ENCODE data around the gene PDE4D.
"Not testable (repeated sequence)": the region's sequence is repeated elsewhere in the genome, so short reads cannot be mapped to it uniquely, and the experiment has no call there.

Gene PDE4D

DNA sequence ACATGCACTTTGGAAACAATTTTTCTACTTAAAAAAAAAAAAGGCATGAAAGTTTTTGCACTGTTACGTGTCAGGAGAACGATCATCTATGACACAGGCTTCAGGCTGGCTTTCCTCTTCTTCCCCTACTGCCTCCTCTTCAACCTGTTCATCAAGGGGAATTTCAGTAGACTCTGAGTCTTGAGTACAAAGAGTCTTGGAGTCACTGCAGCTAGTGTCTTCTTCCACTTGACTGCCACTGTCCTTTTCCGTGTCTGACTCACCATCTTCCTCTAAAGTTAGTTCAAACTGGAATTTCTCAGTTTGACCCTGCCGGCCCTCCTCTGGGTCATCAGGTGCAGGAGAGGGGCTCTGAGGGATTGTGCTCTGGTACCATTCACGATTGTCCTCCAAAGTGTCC, 918.9 kb downstream of the PDE4D start:
- no peak for DNase-seq

DNA sequence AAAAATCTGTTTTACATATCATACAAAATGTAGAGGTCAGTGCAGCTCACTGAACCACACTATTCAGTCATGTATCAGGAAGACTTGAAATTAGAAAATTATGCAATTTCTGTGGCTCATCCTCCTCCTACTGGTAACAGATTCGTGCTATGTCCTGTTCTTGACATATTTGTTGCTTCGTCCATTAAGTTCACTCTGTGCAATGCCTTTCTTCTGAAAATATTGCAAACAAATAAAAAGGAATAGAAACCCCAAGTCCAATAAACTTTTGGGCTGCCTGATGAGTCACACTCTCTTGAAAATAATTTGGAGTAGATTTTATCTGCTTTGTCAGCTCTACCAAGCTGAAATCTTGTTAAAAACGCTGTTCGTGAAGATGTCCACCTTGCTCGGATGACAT, 919.4 kb downstream of the PDE4D start:
- no peak for DNase-seq

DNA sequence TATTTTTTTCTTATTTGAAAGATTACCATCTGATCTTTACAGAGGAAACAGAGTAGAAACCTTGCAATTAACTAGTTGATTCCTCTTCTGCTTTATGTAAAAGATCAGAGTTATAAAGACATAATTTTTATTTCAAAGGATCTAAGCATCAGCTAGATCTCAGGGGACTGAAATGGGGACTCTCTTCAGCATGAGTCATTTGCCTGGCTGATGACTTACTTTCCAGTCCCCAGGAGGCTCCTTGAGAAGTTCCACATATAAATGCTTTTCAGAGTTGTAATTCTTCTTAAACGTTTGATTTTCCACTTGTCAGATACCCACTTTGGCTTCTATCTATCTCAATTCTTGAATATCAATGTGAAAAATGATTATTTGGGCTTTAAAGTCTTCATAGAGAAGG, 921.2 kb downstream of the PDE4D start:
- DNase-seq: no peak

DNA sequence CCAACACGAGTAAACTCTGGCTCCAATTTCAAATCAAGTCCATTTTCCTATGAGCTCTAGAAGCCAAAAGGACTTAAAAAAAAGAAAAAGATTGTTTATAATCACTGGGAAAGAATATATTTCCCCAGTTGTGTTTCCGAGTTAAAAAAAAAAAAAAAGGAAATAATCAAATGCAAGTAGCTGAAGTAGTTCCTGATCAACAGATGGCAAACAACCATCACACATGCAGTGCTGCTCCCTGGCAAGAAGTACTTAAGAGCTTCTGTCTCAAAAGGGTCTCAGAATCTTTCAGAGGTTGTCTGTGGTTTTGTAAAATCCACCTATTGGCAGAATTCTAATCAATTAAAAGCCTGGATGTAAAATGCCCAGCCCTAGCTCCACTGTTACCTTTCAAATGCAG, 922.8 kb downstream of the PDE4D start:
- no peak for DNase-seq

GRCh38 chr5:58969795-58970194, 923.7 kb downstream of the PDE4D start:
- no peak for DNase-seq

GRCh38 chr5:58969253-58969652, 924.3 kb downstream of the PDE4D start:
- DNase-seq: no peak

DNA sequence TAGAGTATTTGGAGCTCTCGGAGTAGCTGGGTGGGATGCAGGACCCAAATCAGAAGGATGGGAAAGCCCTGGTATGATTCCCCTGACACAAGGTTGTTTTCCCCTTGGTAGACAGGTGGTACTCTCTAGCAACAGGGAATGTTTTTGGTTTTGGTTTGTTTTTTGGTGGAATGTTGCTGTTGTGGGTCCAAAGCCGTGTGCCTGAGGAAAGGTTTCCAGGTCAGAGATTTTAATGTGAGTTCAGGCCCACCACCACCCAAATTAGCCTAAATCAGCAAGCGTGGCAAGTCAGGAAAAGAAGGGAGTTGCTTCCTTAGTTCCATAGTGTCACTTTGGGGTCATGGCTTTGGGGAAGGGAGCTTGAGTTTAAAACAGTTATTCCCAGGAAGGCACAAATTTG, 925.2 kb downstream of the PDE4D start:
- DNase-seq: no peak

GRCh38 chr5:58967597-58968281, 925.8 kb downstream of the PDE4D start:
- DNase-seq: no peak

GRCh38 chr5:58965677-58966414, 927.7 kb downstream of the PDE4D start:
- no peak for DNase-seq

DNA sequence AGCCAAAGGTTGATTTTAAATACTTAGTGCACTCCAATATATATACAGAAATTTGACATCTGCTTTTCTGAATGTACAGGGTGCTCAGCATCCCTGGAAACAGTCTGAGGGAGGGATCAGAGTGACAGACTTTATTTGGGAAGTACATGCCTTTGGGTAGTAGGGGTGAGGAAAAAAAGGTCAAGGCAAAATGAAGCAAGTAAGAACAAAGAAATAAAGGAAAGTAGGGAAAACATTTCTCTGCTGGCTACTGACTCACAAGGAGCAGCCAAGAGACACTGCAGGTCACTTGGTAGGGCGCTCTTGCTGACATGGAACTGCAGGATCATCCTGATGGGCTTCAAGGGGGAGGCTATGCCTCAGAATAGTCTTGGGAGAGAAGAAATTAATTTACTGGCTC, 929.7 kb downstream of the PDE4D start:
- no peak for DNase-seq

DNA sequence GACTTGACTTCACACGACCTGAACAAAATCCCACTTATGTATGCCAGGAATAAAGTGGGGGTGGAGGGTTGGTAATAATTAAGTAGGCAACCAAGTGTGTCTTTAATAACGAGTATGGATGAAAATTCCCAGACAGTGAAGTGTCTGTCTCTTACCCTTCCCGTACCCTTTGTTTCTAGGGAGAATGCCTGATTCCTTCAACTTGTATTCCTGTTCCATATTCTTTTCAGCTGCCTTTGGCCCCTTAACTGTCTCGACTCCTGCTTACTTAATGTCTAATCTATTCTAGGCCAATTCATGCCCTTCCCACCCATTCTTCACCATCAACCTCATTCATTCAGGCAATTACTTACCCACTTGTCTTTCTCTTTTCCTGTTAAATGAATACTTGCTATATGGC, 930.2 kb downstream of the PDE4D start:
- DNase-seq: no peak

DNA sequence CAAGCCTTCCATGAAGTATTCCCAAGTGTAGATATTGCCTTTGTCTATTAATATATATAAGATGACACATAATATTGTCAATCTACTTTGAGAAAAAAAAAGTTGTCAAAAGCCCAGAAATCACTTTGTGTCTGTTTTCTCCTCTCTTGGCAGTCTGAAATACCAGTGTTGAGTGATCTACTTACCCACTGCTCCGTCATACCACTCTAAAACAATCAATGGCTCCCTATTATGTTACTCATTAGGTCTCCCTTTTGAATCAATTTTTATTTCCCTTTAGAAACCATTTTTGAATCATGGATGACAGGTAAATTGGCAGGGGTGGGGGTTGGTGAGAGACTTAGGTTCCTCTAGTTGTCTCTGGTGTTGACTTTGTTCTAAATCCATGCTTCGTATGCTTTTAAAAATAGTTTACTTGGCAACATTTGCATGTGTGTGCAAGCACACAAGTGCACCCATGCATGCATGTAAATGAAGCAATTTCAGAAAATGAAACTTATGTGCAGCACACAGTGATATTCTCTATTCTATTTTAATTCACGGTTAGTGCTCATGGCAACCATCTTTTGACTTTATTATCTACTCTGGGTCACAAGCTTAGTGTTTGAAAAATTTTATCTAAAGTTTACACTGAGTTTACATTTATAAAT, 931.8 kb downstream of the PDE4D start:
- no peak for DNase-seq

- no peak for DNase-seq
These were observed 934.8 kb downstream of the PDE4D start for GRCh38 chr5:58958701-58959100.

GRCh38 chr5:58953218-58953617, 940.3 kb downstream of the PDE4D start:
- not testable (repeated sequence) for DNase-seq

- no peak for DNase-seq
These were observed 943.3 kb downstream of the PDE4D start for GRCh38 chr5:58950224-58950623.

GRCh38 chr5:58946230-58946629, 947.3 kb downstream of the PDE4D start:
- no peak for DNase-seq

GRCh38 chr5:58944221-58944620, 949.3 kb downstream of the PDE4D start:
- DNase-seq: no peak

- no peak for DNase-seq
These were observed 953.1 kb downstream of the PDE4D start for GRCh38 chr5:58940446-58940845.

GRCh38 chr5:58939664-58940063, 953.9 kb downstream of the PDE4D start:
- no peak for DNase-seq

- no peak for DNase-seq
These were observed 954.7 kb downstream of the PDE4D start for GRCh38 chr5:58938563-58939424.

GRCh38 chr5:58937031-58937681, 956.4 kb downstream of the PDE4D start:
- DNase-seq: no peak

- no peak for DNase-seq
These were observed 958.9 kb downstream of the PDE4D start for GRCh38 chr5:58934629-58935097.

Data from CD4-positive, alpha-beta T cell treated with Interleukin-4 for 4 hours (primary cell).